ENCODE measurements around the gene HES5. TPM values are rescaled to one million over a fixed set of nuclear protein-coding genes. Genes with fewer than 3 reads are reported as not detected.

The HES5 gene
- total RNA-seq, 1 experiment from 2014 or later: not detected

GRCh38 chr1:2480236-2480985 is 49.7 kb downstream of the HES5 start:
- DNase-seq (ENCODE audit: low read depth): no peak

GRCh38 chr1:2479618-2480017 is 50.4 kb downstream of the HES5 start:
- DNase-seq (ENCODE audit: low read depth): no peak

GRCh38 chr1:2479186-2479585 is 50.9 kb downstream of the HES5 start:
- DNase-seq (ENCODE audit: low read depth): no peak

Other genes starting within 250 kb of the HES5 start
- 15.1 and 30.5 TPM in 2 replicates for gene MORN1, start 138.7 kb downstream of the HES5 start, total RNA-seq (2014; rRNA removed; shearing (Covaris generic))
- gene RER1, start 138.4 kb downstream of the HES5 start, total RNA-seq (2014; rRNA removed; shearing (Covaris generic)): 140 and 195 TPM in 2 replicates
- 33.4 and 36.3 TPM in 2 replicates for gene PEX10, start 117.7 kb downstream of the HES5 start, total RNA-seq (2014; rRNA removed; shearing (Covaris generic))
- 0.06 TPM in 1 of 2 replicates, not detected in the other for gene PLCH2, start 54.0 kb downstream of the HES5 start, total RNA-seq (2014; rRNA removed; shearing (Covaris generic))
- gene PANK4, start 3.7 kb downstream of the HES5 start, total RNA-seq (2014; rRNA removed; shearing (Covaris generic)): 18.6 and 44.7 TPM in 2 replicates
- gene TNFRSF14, start 26.1 kb upstream of the HES5 start, total RNA-seq (2014; rRNA removed; shearing (Covaris generic)): 9.0 and 12.1 TPM in 2 replicates
- gene PRXL2B, start 56.5 kb upstream of the HES5 start, total RNA-seq (2014; rRNA removed; shearing (Covaris generic)): 13.0 and 20.6 TPM in 2 replicates
- gene MMEL1, start 102.8 kb upstream of the HES5 start, total RNA-seq (2014; rRNA removed; shearing (Covaris generic)): not detected in 2 replicates